ENCODE data around the gene VAV1.
A peak's percentile ranks its signal among the peaks of the same experiment; 100 is the strongest.

Gene VAV1

GRCh38 chr19:6744381-6745301 lies 27.9 kb upstream of the VAV1 start (continued):
- TF ChIP-seq KLF10 (tag by site-specific recombination; IDR thresholded peaks at IDR 0.05) (peak; percentile 69; the same call in 1 of the 2 replicates), ZBTB7A (tag by site-specific recombination; IDR thresholded peaks at IDR 0.05; ENCODE audit: low read depth) (no peak), KLF16 (tag by site-specific recombination; IDR thresholded peaks at IDR 0.05) (peak; percentile 63; the same call in 1 of the 2 replicates), ZNF843 (tag by site-specific recombination; IDR thresholded peaks at IDR 0.05) (no peak), ZNF544 (tag by site-specific recombination; IDR thresholded peaks at IDR 0.05) (no peak), ZNF26 (tag by site-specific recombination; IDR thresholded peaks at IDR 0.05) (no peak), ZNF223 (tag by site-specific recombination; IDR thresholded peaks at IDR 0.05) (no peak), ZSCAN23 (tag by site-specific recombination; IDR thresholded peaks at IDR 0.05) (0 out of 2 replicates have a peak, but pooled peaks have one; percentile 35), ZNF555 (tag by site-specific recombination; conservative IDR thresholded peaks at IDR 0.05) (no peak), ZXDB (tag by site-specific recombination; IDR thresholded peaks at IDR 0.05) (peak; percentile 72; the same call in 1 of the 2 replicates), ZNF398 (tag by site-specific recombination; IDR thresholded peaks at IDR 0.05) (peak; percentile 95), ZBTB26 (tag by site-specific recombination; optimal IDR thresholded peaks at IDR 0.05) (peak; percentile 26), ZNF391 (tag by site-specific recombination; IDR thresholded peaks at IDR 0.05; ENCODE audit: borderline replicate concordance, low read depth) (0 out of 2 replicates have a peak, but pooled peaks have one; percentile 28), ZNF138 (tag by site-specific recombination; IDR thresholded peaks at IDR 0.05; ENCODE audit: borderline replicate concordance) (no peak), FEZF1 (tag by site-specific recombination; IDR thresholded peaks at IDR 0.05) (peak; percentile 46), PATZ1 (tag by site-specific recombination; IDR thresholded peaks at IDR 0.05) (peak; percentile 99), IKZF3 (tag by site-specific recombination; IDR thresholded peaks at IDR 0.05) (peak; percentile 88), PRDM4 (tag by site-specific recombination; IDR thresholded peaks at IDR 0.05) (peak; percentile 48; the same call in 1 of the 2 replicates), ZNF560 (tag by site-specific recombination; IDR thresholded peaks at IDR 0.05; ENCODE audit: borderline replicate concordance) (no peak), ZNF112 (tag by site-specific recombination; IDR thresholded peaks at IDR 0.05) (no peak), ZNF513 (tag by site-specific recombination; IDR thresholded peaks at IDR 0.05) (no peak), BCL11B (tag by site-specific recombination; IDR thresholded peaks at IDR 0.05; ENCODE audit: low read depth) (0 out of 2 replicates have a peak, but pooled peaks have one; percentile 13), ZNF514 (tag by site-specific recombination; IDR thresholded peaks at IDR 0.05) (no peak), ZBTB20 (tag by site-specific recombination; IDR thresholded peaks at IDR 0.05) (peak; percentile 100), ZNF830 (tag by site-specific recombination; IDR thresholded peaks at IDR 0.05; ENCODE audit: low read depth) (no peak), ZNF521 (tag by site-specific recombination; IDR thresholded peaks at IDR 0.05) (no peak), ZNF624 (tag by site-specific recombination; IDR thresholded peaks at IDR 0.05) (no peak), ZEB2 (tag by site-specific recombination; IDR thresholded peaks at IDR 0.05) (peak; percentile 76; the same call in 1 of the 2 replicates), ZNF169 (tag by site-specific recombination; IDR thresholded peaks at IDR 0.05) (no peak)

Data from HEK293 (cell line).